HG03469 (cell line): Measurements from ENCODE around the gene OR5M11.
"Not testable (repeated sequence)": the region's sequence is repeated elsewhere in the genome, so short reads cannot be mapped to it uniquely, and the experiment has no call there.

ENCODE experiments used
- ATAC-seq: cut with Tn5 transposase; IDR thresholded peaks from one replicate; pipeline ENCODE4 v1.9.1; 2021; ENCODE audit warnings: mild to moderate bottlenecking, moderate library complexity, moderate number of reproducible peaks; ENCODE audit not compliant: unreplicated experiment

Gene OR5M11

GRCh38 chr11:56543157-56543556 lies at the start of gene OR5M11:
Gene OR5M11 (minus strand): TSS chr11:56543257. CDS start chr11:56543257, 0 bp downstream.
- no peak for ATAC-seq

- ATAC-seq, result not testable (repeated sequence)
Measured at GRCh38 chr11:56592088-56592717, 49.1 kb upstream of the OR5M11 start.

GRCh38 chr11:56577621-56578020 lies 34.6 kb upstream of the OR5M11 start, which contains the start of gene OR5M10:
Gene OR5M10 (minus strand): TSS chr11:56577721. CDS start chr11:56577721, 0 bp downstream.
- no peak for ATAC-seq

GRCh38 chr11:56558574-56558973 lies 15.5 kb upstream of the OR5M11 start:
- ATAC-seq, result no peak

- ATAC-seq, result not testable (repeated sequence)
Measured at GRCh38 chr11:56554691-56555090, 11.6 kb upstream of the OR5M11 start.

- no peak for ATAC-seq
Measured at GRCh38 chr11:56545531-56545930, 2.5 kb upstream of the OR5M11 start.

GRCh38 chr11:56543739-56544138 lies 682 bp upstream of the OR5M11 start:
- ATAC-seq, result no peak

- ATAC-seq, result no peak
Measured at GRCh38 chr11:56533054-56533740, 9.9 kb downstream of the OR5M11 start.

- ATAC-seq, result no peak
Measured at GRCh38 chr11:56531856-56532255, 11.2 kb downstream of the OR5M11 start.

- ATAC-seq, result no peak
Measured at GRCh38 chr11:56522008-56522407, 21.0 kb downstream of the OR5M11 start.

- ATAC-seq, result no peak
Measured at GRCh38 chr11:56513280-56513679, 29.8 kb downstream of the OR5M11 start.

- ATAC-seq, result no peak
Measured at GRCh38 chr11:56509439-56509838, 33.6 kb downstream of the OR5M11 start.

GRCh38 chr11:56497010-56497409 lies 46.0 kb downstream of the OR5M11 start:
- no peak for ATAC-seq

- no peak for ATAC-seq
Measured at GRCh38 chr11:56495117-56495516, 47.9 kb downstream of the OR5M11 start.
